ENCODE data around the gene DLX5.

- TF ChIP-seq, protein P1, sequence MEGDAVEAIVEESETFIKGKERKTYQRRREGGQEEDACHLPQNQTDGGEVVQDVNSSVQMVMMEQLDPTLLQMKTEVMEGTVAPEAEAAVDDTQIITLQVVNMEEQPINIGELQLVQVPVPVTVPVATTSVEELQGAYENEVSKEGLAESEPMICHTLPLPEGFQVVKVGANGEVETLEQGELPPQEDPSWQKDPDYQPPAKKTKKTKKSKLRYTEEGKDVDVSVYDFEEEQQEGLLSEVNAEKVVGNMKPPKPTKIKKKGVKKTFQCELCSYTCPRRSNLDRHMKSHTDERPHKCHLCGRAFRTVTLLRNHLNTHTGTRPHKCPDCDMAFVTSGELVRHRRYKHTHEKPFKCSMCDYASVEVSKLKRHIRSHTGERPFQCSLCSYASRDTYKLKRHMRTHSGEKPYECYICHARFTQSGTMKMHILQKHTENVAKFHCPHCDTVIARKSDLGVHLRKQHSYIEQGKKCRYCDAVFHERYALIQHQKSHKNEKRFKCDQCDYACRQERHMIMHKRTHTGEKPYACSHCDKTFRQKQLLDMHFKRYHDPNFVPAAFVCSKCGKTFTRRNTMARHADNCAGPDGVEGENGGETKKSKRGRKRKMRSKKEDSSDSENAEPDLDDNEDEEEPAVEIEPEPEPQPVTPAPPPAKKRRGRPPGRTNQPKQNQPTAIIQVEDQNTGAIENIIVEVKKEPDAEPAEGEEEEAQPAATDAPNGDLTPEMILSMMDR (IDR thresholded peaks at IDR 0.05) = no peak
- no peak for TF ChIP-seq POLR2A (IDR thresholded peaks at IDR 0.05)
Measured at GRCh38 chr7:96991546-96992191, 33.0 kb downstream of the DLX5 start.

Measured in vagina (tissue), 2 donors.